Right lobe of liver (tissue), 4 donors: ENCODE measurements around the gene SHF.

ENCODE experiments used
- CTCF ChIP-seq, 4 donors: fragments of 200-600 bp in 3 of 4; fragments of 450-650 bp in 1 of 4; IDR thresholded peaks; one replicate each; pipeline versions ENCODE4 v1.5.1 to v1.8.0; 2016 to 2022; ENCODE audit warnings: antibody characterized with exemption in 4 of 4, mild to moderate bottlenecking in 2 of 4
- POLR2A ChIP-seq: fragments of 450-650 bp; IDR thresholded peaks from one replicate; pipeline ENCODE4 v1.6.1; 2017; ENCODE audit warnings: antibody characterized with exemption, mild to moderate bottlenecking
- donor health status: DM: no; HTN: no; CAD: no.
- donor health status: DM: no; HTN: no; CAD: no.
- donor health status: DM: no; HTN: yes; CAD: no.

GRCh38 chr15:45184562-45185041 lies 3.2 kb downstream of the SHF start:
- TF ChIP-seq CTCF (IDR thresholded peaks at IDR 0.05) (no peak), POLR2A (no peak)
